Cerebellar cortex (tissue), 1 donor: ENCODE measurements around the gene SPTLC2.
"Not testable (repeated sequence)": the region's sequence is repeated elsewhere in the genome, so short reads cannot be mapped to it uniquely, and the experiment has no call there.

Experiments
- DNase-seq: peaks from one replicate; pipeline ENCODE4 v3.0.0-alpha.2; 2015; ENCODE audit warnings: low spot score

SPTLC2 gene

GRCh38 chr14:77547512-77548180 is 68.8 kb downstream of the SPTLC2 start:
- no peak for DNase-seq

GRCh38 chr14:77545171-77545570 is 71.3 kb downstream of the SPTLC2 start:
- DNase-seq: not testable (repeated sequence)

- DNase-seq: no peak
Measured at GRCh38 chr14:77544571-77544970, 71.9 kb downstream of the SPTLC2 start.

GRCh38 chr14:77543637-77544334 is 72.7 kb downstream of the SPTLC2 start:
- DNase-seq: no peak

GRCh38 chr14:77543240-77543551 is 73.2 kb downstream of the SPTLC2 start:
- no peak for DNase-seq

GRCh38 chr14:77542421-77543239 is 73.8 kb downstream of the SPTLC2 start:
- no peak for DNase-seq

GRCh38 chr14:77541905-77542304 is 74.5 kb downstream of the SPTLC2 start:
- no peak for DNase-seq

- DNase-seq: not testable (repeated sequence)
Measured at GRCh38 chr14:77536951-77537350, 79.5 kb downstream of the SPTLC2 start.

- DNase-seq: no peak
Measured at GRCh38 chr14:77531071-77531470, 85.4 kb downstream of the SPTLC2 start.

- DNase-seq: no peak
Measured at GRCh38 chr14:77529963-77530362, 86.5 kb downstream of the SPTLC2 start.

- no peak for DNase-seq
Measured at GRCh38 chr14:77529213-77529612, 87.2 kb downstream of the SPTLC2 start.

- DNase-seq: not testable (repeated sequence)
Measured at GRCh38 chr14:77528701-77529100, 87.7 kb downstream of the SPTLC2 start.

- no peak for DNase-seq
Measured at GRCh38 chr14:77526266-77526665, 90.2 kb downstream of the SPTLC2 start.

- no peak for DNase-seq
Measured at GRCh38 chr14:77524536-77524935, 91.9 kb downstream of the SPTLC2 start.

- DNase-seq: no peak
Measured at GRCh38 chr14:77523109-77523508, 93.3 kb downstream of the SPTLC2 start.

- no peak for DNase-seq
Measured at GRCh38 chr14:77520555-77520954, 95.9 kb downstream of the SPTLC2 start.

- no peak for DNase-seq
Measured at GRCh38 chr14:77516126-77516525, 100.3 kb downstream of the SPTLC2 start.

GRCh38 chr14:77511486-77512162 is 104.8 kb downstream of the SPTLC2 start:
- no peak for DNase-seq

- no peak for DNase-seq
Measured at GRCh38 chr14:77509366-77509765, 107.1 kb downstream of the SPTLC2 start.

GRCh38 chr14:77508876-77509275 is 107.6 kb downstream of the SPTLC2 start:
- no peak for DNase-seq

GRCh38 chr14:77508249-77508648 is 108.2 kb downstream of the SPTLC2 start:
- DNase-seq: no peak

- DNase-seq: no peak
Measured at GRCh38 chr14:77507762-77508161, 108.7 kb downstream of the SPTLC2 start.
